ENCODE measurements around the gene WNT7B. TPM values are rescaled to one million over a fixed set of nuclear protein-coding genes. Genes with fewer than 3 reads are reported as not detected.

The WNT7B gene
- total RNA-seq, 1 donor from 2014 or later = 1.2 TPM

GRCh38 chr22:45975164-45976161 is 1.5 kb downstream of the WNT7B start:
- DNase-seq (ENCODE audit: low spot score in 2 of 2) (peak in 1 of 2 donors; percentile 31), FAIRE-seq (no peak)

- FAIRE-seq (no peak), DNase-seq (ENCODE audit: low spot score in 2 of 2) (no peak)
Measured at GRCh38 chr22:45974498-45974897, 2.5 kb downstream of the WNT7B start.

DNA sequence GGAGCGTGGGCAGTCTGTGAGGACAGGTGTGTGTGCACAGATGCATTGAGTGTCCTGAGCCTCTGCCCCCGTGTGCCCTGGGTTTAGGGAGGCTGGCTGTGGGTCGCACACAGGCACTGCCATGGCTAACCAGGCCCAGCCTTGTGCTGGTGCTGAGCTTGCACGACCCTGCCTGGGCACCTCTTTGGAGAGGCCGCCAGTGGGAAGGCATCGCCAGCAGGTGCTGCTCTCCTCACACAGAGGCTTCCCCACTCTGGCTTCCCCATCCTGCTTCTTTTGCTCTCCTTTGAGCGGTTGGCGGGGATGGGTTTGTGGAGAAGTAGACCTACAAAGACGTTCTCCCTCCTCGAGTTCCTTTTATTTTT is 4.1 kb downstream of the WNT7B start:
- FAIRE-seq = no peak
- no peak for DNase-seq (ENCODE audit: low spot score in 2 of 2)

GRCh38 chr22:45972091-45972888 is 4.7 kb downstream of the WNT7B start:
- no peak for DNase-seq (ENCODE audit: low spot score in 2 of 2)
- no peak for FAIRE-seq

GRCh38 chr22:45971408-45972028 is 5.4 kb downstream of the WNT7B start:
- DNase-seq (ENCODE audit: low spot score in 2 of 2) (no peak), FAIRE-seq (no peak)

GRCh38 chr22:45970705-45971407 is 6.1 kb downstream of the WNT7B start:
- FAIRE-seq (no peak), DNase-seq (ENCODE audit: low spot score in 2 of 2) (no peak)

GRCh38 chr22:45969801-45970470 is 7.0 kb downstream of the WNT7B start:
- DNase-seq (ENCODE audit: low spot score in 2 of 2) (no peak), FAIRE-seq (no peak)

GRCh38 chr22:45969414-45969799 is 7.6 kb downstream of the WNT7B start:
- FAIRE-seq = no peak
- DNase-seq (ENCODE audit: low spot score in 2 of 2) = no peak

DNA sequence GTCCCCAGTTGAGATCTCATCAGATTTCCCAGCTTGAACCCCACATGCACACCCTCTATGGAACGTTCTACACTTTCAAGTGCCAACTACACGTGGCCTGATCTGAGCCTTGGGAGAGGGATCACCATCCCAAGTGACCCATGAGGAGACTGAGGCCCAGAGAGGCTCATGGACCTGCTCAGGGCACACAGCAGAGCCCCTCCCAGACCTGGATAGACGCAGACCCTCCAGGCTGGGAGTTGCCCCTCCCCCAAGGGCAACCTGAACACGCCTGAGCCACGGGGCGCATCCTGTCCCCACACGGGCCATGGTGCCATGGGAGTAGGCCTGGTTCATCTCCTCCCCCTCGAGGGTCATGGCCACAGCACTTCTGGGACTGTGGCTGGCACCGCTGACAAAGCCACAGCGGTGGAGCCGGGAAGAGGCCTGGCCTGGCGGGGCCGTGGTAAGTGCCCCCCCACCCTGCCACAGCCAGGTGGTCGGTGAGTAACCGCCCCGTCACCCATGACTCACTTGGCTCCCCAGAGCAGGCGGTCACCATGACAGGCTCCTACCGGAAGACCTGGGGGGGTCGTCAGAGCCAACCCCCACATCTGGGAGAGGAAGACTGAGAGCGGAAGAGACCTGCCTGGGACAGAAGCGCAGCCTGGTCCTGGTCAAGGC is 8.1 kb downstream of the WNT7B start:
- FAIRE-seq (no peak), DNase-seq (ENCODE audit: low spot score in 2 of 2) (no peak)

- DNase-seq (ENCODE audit: low spot score in 2 of 2) = no peak
- FAIRE-seq = no peak
Measured at GRCh38 chr22:45968003-45968650, 8.8 kb downstream of the WNT7B start.

DNA sequence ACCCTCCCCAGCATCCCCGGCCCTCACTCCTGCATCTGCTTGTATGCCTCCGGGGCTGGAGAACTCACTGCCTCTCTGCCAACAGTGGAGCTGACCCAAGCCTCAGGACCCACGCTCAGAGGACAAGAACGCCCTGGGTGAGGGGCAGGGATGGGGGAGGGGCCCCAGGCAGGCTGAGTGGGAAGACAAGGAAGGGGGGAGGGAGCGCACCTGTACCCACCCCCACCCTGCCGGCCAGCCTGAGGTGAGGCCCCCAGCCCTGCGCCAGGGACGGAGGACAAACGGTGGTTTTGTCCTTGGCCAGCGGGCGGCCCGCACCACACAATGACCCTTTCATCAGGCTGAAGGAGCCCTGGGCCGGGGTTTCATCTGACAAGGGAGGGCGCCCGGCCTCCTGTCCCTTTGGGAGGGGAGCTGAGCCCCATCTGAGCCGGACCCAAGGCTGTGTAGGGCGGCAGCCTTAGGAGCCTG is 10.0 kb downstream of the WNT7B start:
- FAIRE-seq (no peak), DNase-seq (ENCODE audit: low spot score in 2 of 2) (peak; percentile 58)

- DNase-seq (ENCODE audit: low spot score in 2 of 2) = peak in 1 of 2 donors; percentile 65
Measured at GRCh38 chr22:45966320-45966894, 10.6 kb downstream of the WNT7B start.

GRCh38 chr22:45965563-45965962 is 11.4 kb downstream of the WNT7B start:
- no peak for DNase-seq (ENCODE audit: low spot score in 2 of 2)
- FAIRE-seq = no peak

More at GRCh38 chr22:45966320-45966894, 10.6 kb downstream of the WNT7B start:
- no peak for FAIRE-seq

DNA sequence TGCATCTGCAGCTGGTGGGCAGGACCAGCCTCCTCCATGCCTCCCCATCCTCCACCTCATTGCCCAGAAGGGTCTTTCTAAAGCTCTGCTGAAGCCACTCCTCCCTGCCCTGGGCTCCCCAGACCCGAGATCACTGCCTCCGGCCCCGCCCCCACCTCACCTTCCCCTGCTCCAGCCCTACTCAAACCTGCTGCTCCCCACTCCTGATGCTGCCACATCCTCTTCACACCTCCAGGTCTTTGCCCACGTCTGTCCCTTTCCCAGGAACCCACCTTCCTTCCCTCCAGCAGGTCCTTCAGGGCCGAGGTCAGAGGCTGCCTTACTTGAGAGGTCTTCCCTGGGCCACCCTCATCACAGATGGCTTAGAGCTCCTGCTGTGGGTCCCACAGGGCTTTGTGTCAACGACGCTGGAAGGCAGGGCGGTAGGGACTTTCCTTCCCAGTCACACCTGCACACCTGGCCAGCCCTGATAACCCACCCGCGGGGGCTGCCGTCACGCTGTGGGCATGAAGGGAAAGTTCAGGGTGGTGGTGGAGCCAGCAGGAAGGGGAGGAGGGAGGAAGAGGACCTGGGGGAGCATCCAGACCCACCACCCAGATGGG is 11.9 kb downstream of the WNT7B start:
- FAIRE-seq (no peak), DNase-seq (ENCODE audit: low spot score in 2 of 2) (no peak)

- DNase-seq (ENCODE audit: low spot score in 2 of 2) = no peak
- no peak for FAIRE-seq
Measured at GRCh38 chr22:45964372-45964771, 12.6 kb downstream of the WNT7B start.

- FAIRE-seq = no peak
Measured at GRCh38 chr22:45963821-45964220, 13.1 kb downstream of the WNT7B start.

DNA sequence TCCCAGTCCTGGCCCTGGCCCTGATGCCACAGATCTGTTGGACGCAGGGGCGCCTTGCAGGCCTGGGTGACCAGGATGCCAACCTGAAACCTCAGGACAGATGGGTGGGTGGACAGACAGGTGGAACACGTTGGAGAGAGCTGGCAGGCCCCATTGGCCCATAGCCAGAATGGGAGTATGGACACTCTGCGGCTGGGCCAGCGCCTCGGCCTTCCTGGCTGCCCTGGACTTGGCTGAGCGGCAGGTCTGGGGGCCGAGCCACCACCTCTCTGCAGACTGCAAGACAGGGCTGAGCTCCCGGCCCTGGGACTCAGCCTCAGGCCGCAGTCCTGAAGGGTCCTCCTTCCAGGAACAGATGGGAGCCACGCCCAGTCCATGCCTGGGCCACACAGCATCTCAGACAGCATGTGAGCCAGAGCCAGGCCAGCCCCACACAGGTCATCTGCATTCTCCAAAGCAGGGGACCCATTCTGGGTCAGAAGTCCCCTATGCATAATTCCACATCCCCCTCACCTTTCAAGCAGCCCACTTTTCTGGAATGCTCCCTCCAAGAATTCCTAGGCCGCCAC is 14.1 kb downstream of the WNT7B start:
- DNase-seq (ENCODE audit: low spot score in 2 of 2) (no peak), FAIRE-seq (no peak)

More at GRCh38 chr22:45963821-45964220, 13.1 kb downstream of the WNT7B start:
- DNase-seq (ENCODE audit: low spot score in 2 of 2) = no peak

- FAIRE-seq = no peak
- no peak for DNase-seq (ENCODE audit: low spot score in 2 of 2)
Measured at GRCh38 chr22:45962434-45962718, 14.6 kb downstream of the WNT7B start.

All from frontal cortex (tissue), 4 donors.